ENCODE measurements around the gene PYROXD2. TPM values are rescaled to one million over a fixed set of nuclear protein-coding genes. Genes with fewer than 3 reads are reported as not detected.

Gene PYROXD2
- polyA plus RNA-seq, 1 of the 3 experiments (the other 2 are of a cell fraction), result 26.7 TPM

DNA sequence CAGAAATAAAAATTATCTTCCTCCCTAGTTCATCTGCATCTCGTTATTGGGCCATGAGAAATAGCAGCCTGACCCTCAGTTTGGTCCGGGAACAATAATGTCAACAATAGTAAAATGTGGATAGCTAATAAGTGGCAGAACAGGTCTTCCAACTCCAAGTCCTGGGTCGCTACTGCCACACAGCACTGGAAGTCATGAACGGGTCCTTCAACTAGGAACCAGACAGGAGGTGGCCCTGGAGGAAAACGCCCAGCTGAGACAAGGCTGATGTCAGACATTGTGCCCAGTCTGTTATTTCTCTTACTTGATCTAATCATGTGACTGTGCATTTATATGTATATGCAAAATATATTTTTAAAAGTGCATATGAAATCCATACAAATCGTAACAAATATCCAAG lies 51.8 kb downstream of the PYROXD2 start:
- TF ChIP-seq RXRA (IDR thresholded peaks at IDR 0.05; ENCODE audit: borderline replicate concordance, low read depth) (no peak), RFX5 (IDR thresholded peaks at IDR 0.05; ENCODE audit: low read length) (no peak), TAF1 (IDR thresholded peaks at IDR 0.05; ENCODE audit: borderline replicate concordance, low read depth, low read length) (no peak), NRF1 (IDR thresholded peaks at IDR 0.05; ENCODE audit: low read depth, low read length) (no peak), JUND (IDR thresholded peaks at IDR 0.05) (no peak), YY1 (IDR thresholded peaks at IDR 0.05; ENCODE audit: low read depth) (no peak), CHD2 (IDR thresholded peaks at IDR 0.05; ENCODE audit: low read length, partially characterized antibody) (no peak)
- TF ChIP-seq, protein P1, sequence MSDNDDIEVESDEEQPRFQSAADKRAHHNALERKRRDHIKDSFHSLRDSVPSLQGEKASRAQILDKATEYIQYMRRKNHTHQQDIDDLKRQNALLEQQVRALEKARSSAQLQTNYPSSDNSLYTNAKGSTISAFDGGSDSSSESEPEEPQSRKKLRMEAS (IDR thresholded peaks at IDR 0.05; ENCODE audit: low read depth), result no peak
- no peaks in the 10 kb centered on the region; the same call in 1 of the 2 replicates for H3K27me3 ChIP-seq (ENCODE audit: insufficient read depth)
- H2AFZ ChIP-seq (ENCODE audit: low read depth), result no peak overlapping the region
- no peaks in the 10 kb centered on the region for H3K9me3 ChIP-seq
- H3K4me3 ChIP-seq (ENCODE audit: low read depth in 2 of 2, low read length in 1 of 2), result no peak overlapping the region
- no peak overlapping the region for H3K4me2 ChIP-seq
- H3F3A ChIP-seq (replicated peaks; ENCODE audit: insufficient read depth), result no peaks in the 10 kb centered on the region
- no peaks in the 10 kb centered on the region for H4K20me1 ChIP-seq (ENCODE audit: insufficient read depth)
- 69% methylated on average over 6 of the region's 6 CpGs for WGBS (ENCODE audit: low lambda C conversion rate)
- no peak overlapping the region for H3K27ac ChIP-seq (ENCODE audit: low read depth in 2 of 2, low read length in 1 of 2)
- no peak for DNase-seq
- ChIA-PET POLR2A (no interaction called here), CTCF (interaction anchor here (0.6 kb wide), 1 partner anchor 1874 kb away, joined by 3 read pairs; no protein-coding TSS in a partner anchor)
- H3K36me3 ChIP-seq (replicated peaks in 1 of 2; ENCODE audit: control insufficient read depth in 1 of 2, insufficient read depth in 2 of 2, low read length in 1 of 2), result no peaks in the 10 kb centered on the region
- no peaks in the 10 kb centered on the region for H3K79me2 ChIP-seq (ENCODE audit: insufficient read depth)
- no peaks in the 10 kb centered on the region for H3K9me2 ChIP-seq
- H3K9ac ChIP-seq, result no peak overlapping the region
- no peaks in the 10 kb centered on the region; a peak in 1 of 4 replicates for H3K4me1 ChIP-seq (ENCODE audit: control insufficient read depth in 1 of 2, insufficient read depth in 2 of 2, low read depth in 1 of 2, low read length in 1 of 2)

DNA sequence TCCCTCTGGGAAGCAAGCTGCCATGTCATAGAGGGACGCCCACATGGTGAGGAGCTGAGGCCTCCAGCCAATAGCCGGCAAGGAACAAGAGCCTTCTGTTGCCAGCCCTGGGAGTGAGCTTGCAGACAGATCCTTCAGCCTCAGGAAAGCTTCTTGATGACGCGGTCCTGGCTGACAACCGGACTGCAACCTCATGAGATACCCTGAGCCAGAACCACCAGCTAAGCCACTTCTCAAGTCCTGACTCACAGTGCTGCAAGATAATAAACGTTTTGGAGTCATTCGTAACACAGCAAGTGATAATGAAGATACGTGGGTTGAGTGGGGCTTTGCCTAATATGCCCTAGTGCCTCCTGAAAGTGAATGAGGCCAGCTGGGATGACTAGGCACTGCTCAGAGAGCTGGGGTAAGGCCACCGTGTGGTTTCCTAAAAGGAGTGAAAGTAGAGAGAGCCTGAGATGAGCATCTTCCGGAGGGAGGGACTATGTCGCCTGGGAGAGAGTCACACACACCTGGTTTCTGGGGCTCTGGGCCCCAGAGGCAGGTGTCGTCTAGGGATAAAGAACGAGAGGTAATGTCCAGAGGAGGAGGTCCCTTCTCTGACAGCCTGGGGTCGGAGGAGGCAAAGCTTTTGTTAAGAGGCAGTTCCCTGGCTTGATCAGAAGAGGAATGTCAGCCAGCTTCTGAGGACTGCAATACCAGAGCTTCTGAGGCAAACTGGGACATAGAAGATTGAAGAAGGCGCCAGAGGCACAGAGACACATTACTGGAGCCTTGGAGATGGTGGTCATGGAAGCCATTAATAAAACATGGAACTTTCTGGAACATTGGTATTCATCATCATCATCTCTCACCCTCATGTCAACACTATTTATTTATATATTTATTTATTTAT lies 53.6 kb downstream of the PYROXD2 start:
- Histone ChIP-seq H3K27me3 (ENCODE audit: insufficient read depth) (no peaks in the 10 kb centered on the region; the same call in 1 of the 2 replicates), H3K79me2 (ENCODE audit: insufficient read depth) (no peaks in the 10 kb centered on the region), H3K4me2 (no peak overlapping the region), H2AFZ (ENCODE audit: low read depth) (no peak overlapping the region), H3K36me3 (replicated peaks in 1 of 2; ENCODE audit: control insufficient read depth in 1 of 2, insufficient read depth in 2 of 2, low read length in 1 of 2) (no peaks in the 10 kb centered on the region), H3K4me3 (ENCODE audit: low read depth in 2 of 2, low read length in 1 of 2) (no peak overlapping the region), H3K27ac (ENCODE audit: low read depth in 2 of 2, low read length in 1 of 2) (no peak overlapping the region), H3F3A (replicated peaks; ENCODE audit: insufficient read depth) (no peaks in the 10 kb centered on the region), H4K20me1 (ENCODE audit: insufficient read depth) (no peaks in the 10 kb centered on the region), H3K9me3 (no peaks in the 10 kb centered on the region), H3K9me2 (no peaks in the 10 kb centered on the region), H3K9ac (no peak overlapping the region), H3K4me1 (ENCODE audit: control insufficient read depth in 1 of 2, insufficient read depth in 2 of 2, low read depth in 1 of 2, low read length in 1 of 2) (peaks cover 0 to 3% of the 10 kb centered on the region in 2 experiments; a peak in 1 of 4 replicates)
- POLR2A ChIA-PET, result no interaction called here
- TF ChIP-seq EP300 (IDR thresholded peaks at IDR 0.05; ENCODE audit: borderline replicate concordance in 1 of 2, low read depth in 1 of 2, low read length in 1 of 2) (no peak), USF2 (IDR thresholded peaks at IDR 0.05; ENCODE audit: borderline replicate concordance, low read depth, low read length) (no peak), TCF12 (IDR thresholded peaks at IDR 0.05) (no peak), CHD2 (IDR thresholded peaks at IDR 0.05; ENCODE audit: low read length, partially characterized antibody) (no peak), GATA2 (CRISPR knock-in tag; IDR thresholded peaks at IDR 0.05) (no peak), EZH2phosphoT487 (IDR thresholded peaks at IDR 0.05; ENCODE audit: borderline replicate concordance, low read depth) (no peak), SIN3A (IDR thresholded peaks at IDR 0.05; ENCODE audit: borderline replicate concordance, low read depth, low read length) (no peak), TEAD4 (IDR thresholded peaks at IDR 0.05; ENCODE audit: borderline replicate concordance, insufficient read depth) (no peak), CTCF (IDR thresholded peaks at IDR 0.05) (no peak), RFX5 (IDR thresholded peaks at IDR 0.05; ENCODE audit: low read length) (no peak), RCOR1 (IDR thresholded peaks at IDR 0.05; ENCODE audit: low read length) (no peak), YY1 (IDR thresholded peaks at IDR 0.05; ENCODE audit: low read depth) (no peak), RXRA (IDR thresholded peaks at IDR 0.05; ENCODE audit: borderline replicate concordance, low read depth) (no peak)
- TF ChIP-seq, protein P2, sequence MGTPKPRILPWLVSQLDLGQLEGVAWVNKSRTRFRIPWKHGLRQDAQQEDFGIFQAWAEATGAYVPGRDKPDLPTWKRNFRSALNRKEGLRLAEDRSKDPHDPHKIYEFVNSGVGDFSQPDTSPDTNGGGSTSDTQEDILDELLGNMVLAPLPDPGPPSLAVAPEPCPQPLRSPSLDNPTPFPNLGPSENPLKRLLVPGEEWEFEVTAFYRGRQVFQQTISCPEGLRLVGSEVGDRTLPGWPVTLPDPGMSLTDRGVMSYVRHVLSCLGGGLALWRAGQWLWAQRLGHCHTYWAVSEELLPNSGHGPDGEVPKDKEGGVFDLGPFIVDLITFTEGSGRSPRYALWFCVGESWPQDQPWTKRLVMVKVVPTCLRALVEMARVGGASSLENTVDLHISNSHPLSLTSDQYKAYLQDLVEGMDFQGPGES (IDR thresholded peaks at IDR 0.05; ENCODE audit: low read depth, low read length), result no peak
- WGBS (ENCODE audit: low lambda C conversion rate), result 76% methylated on average over 14 of the region's 15 CpGs
- no peak for DNase-seq
- CTCF ChIA-PET, result interaction anchor here (1.0 to 1.3 kb wide), 2 partner anchors 52 to 106 kb away, joined by 3 read pairs; no protein-coding TSS in a partner anchor
